OCI-LY1 (cell line): ENCODE data around the gene RXFP4.

Source experiments
- EZH2 ChIP-seq: fragments of 200-600 bp; sonication (generic), shearing (Covaris generic); IDR thresholded peaks from 2 replicates; pipeline ENCODE4 v1.8.0; 2017; ENCODE audit warnings: borderline replicate concordance, mixed run types, mild to moderate bottlenecking, antibody characterized with exemption, low read length, moderate library complexity, mixed read lengths
- TF ChIP-seq, protein P1 (sequence below): fragments of 200-600 bp; sonication (generic), shearing (Covaris generic); IDR thresholded peaks from 2 replicates; pipeline ENCODE4 v1.5.1; 2017; ENCODE audit warnings: mild to moderate bottlenecking, antibody characterized with exemption, low read length, moderate library complexity, mixed read lengths

DNA sequence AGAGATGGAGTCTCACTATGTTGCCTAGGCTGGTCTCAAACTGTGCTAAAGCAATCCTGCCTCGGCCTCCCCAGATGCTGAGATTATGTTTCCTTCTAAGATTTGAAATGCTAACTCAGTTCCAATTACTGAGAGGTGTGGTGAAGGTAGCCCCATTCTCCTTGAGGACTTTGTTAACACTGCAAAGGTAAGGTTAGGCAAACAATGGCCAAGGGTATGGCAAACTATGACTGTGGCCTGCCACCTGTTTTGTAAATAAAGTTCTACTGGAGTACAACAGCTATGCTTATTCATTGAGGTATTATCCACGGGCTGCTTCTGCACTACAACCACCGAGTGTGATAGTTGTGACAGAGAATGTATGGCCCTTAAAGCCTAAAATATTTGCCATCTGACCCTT is 20.7 kb upstream of the RXFP4 start:
- no peak for TF ChIP-seq EZH2
- TF ChIP-seq, protein P1, sequence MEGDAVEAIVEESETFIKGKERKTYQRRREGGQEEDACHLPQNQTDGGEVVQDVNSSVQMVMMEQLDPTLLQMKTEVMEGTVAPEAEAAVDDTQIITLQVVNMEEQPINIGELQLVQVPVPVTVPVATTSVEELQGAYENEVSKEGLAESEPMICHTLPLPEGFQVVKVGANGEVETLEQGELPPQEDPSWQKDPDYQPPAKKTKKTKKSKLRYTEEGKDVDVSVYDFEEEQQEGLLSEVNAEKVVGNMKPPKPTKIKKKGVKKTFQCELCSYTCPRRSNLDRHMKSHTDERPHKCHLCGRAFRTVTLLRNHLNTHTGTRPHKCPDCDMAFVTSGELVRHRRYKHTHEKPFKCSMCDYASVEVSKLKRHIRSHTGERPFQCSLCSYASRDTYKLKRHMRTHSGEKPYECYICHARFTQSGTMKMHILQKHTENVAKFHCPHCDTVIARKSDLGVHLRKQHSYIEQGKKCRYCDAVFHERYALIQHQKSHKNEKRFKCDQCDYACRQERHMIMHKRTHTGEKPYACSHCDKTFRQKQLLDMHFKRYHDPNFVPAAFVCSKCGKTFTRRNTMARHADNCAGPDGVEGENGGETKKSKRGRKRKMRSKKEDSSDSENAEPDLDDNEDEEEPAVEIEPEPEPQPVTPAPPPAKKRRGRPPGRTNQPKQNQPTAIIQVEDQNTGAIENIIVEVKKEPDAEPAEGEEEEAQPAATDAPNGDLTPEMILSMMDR = no peak
